Measurements from ENCODE around the gene PLD3.

GRCh38 chr19:40303765-40304164, 44.7 kb upstream of the PLD3 start:
- TF ChIP-seq, protein P1, sequence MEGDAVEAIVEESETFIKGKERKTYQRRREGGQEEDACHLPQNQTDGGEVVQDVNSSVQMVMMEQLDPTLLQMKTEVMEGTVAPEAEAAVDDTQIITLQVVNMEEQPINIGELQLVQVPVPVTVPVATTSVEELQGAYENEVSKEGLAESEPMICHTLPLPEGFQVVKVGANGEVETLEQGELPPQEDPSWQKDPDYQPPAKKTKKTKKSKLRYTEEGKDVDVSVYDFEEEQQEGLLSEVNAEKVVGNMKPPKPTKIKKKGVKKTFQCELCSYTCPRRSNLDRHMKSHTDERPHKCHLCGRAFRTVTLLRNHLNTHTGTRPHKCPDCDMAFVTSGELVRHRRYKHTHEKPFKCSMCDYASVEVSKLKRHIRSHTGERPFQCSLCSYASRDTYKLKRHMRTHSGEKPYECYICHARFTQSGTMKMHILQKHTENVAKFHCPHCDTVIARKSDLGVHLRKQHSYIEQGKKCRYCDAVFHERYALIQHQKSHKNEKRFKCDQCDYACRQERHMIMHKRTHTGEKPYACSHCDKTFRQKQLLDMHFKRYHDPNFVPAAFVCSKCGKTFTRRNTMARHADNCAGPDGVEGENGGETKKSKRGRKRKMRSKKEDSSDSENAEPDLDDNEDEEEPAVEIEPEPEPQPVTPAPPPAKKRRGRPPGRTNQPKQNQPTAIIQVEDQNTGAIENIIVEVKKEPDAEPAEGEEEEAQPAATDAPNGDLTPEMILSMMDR (IDR thresholded peaks at IDR 0.05 in 8 of 11, conservative IDR thresholded peaks at IDR 0.05 in 3 of 11) = no peak
- no peak for TF ChIP-seq POLR2A (IDR thresholded peaks at IDR 0.05)
- TF ChIP-seq POLR2AphosphoS5 (IDR thresholded peaks at IDR 0.05) = no peak

All from spleen (tissue), 7 donors.